Neural cell (in vitro differentiated cells): ENCODE measurements around the gene LRRC49. TPM values are rescaled to one million over a fixed set of nuclear protein-coding genes. Genes with fewer than 3 reads are reported as not detected.

Source experiments
- H2AFZ ChIP-seq: fragments of 200-600, 300-800 bp; sonication (generic), shearing (Covaris generic); 2 replicates; pipeline ENCODE4 v1.6.0; 2014; ENCODE audit warnings: low read depth, mild to moderate bottlenecking, antibody characterized with exemption, low read length, moderate library complexity
- H3F3A ChIP-seq: fragments of 200-600 bp; shearing (Covaris generic); 2 replicates; pipeline ENCODE4 v1.6.1; 2016; ENCODE audit warnings: mild to moderate bottlenecking, moderate library complexity, mixed read lengths, antibody characterized with exemption, low read length; ENCODE audit not compliant: insufficient read depth, poor library complexity, severe bottlenecking
- H3K27ac ChIP-seq: fragments of 200-600, 300-800 bp; sonication (generic), shearing (Covaris generic); 2 replicates; pipeline ENCODE4 v1.5.1; 2014; ENCODE audit warnings: mild to moderate bottlenecking, low read length, moderate library complexity
- H3K27me3 ChIP-seq: fragments of 300-800, 200-600 bp; sonication (generic), shearing (Covaris generic); 2 replicates; pipeline ENCODE4 v1.6.0; 2014; ENCODE audit warnings: mild to moderate bottlenecking, low read depth, low read length, moderate library complexity; ENCODE audit not compliant: insufficient read depth
- H3K36me3 ChIP-seq: fragments of 300-800, 200-600 bp; sonication (generic), shearing (Covaris generic); 2 replicates; pipeline ENCODE4 v1.5.1; 2014; ENCODE audit warnings: mild to moderate bottlenecking, antibody characterized with exemption, low read length, moderate library complexity; ENCODE audit not compliant: insufficient read depth
- H3K4me2 ChIP-seq: fragments of 300-800, 200-600 bp; sonication (generic), shearing (Covaris generic); 2 replicates; pipeline ENCODE4 v1.6.0; 2014; ENCODE audit warnings: mild to moderate bottlenecking, low read length
- H3K4me3 ChIP-seq: fragments of 300-800, 200-600 bp; sonication (generic), shearing (Covaris generic); 2 replicates; pipeline ENCODE4 v1.5.1; 2014; ENCODE audit warnings: mild to moderate bottlenecking, low read length, moderate library complexity
- H3K79me2 ChIP-seq: fragments of 200-600 bp; shearing (Covaris generic); replicated peaks from 2 replicates; pipeline ENCODE4 v1.6.0; 2014; ENCODE audit warnings: mild to moderate bottlenecking, low read length, moderate library complexity; ENCODE audit not compliant: insufficient read depth
- H3K9ac ChIP-seq: fragments of 300-800, 200-600 bp; sonication (generic), shearing (Covaris generic); 2 replicates; pipeline ENCODE4 v1.6.1; 2016; ENCODE audit warnings: mild to moderate bottlenecking, low read length, mixed read lengths
- H3K9me2 ChIP-seq: fragments of 200-600 bp; shearing (Covaris generic); 2 replicates; pipeline ENCODE4 v1.6.1; 2016; ENCODE audit warnings: mild to moderate bottlenecking, low read length, mixed read lengths; ENCODE audit not compliant: insufficient read depth
- H3K9me3 ChIP-seq: fragments of 200-600, 300-800 bp; sonication (generic), shearing (Covaris generic); 2 replicates; pipeline ENCODE4 v1.6.1; 2016; ENCODE audit warnings: mild to moderate bottlenecking, mixed run types, low read length, moderate library complexity, mixed read lengths
- H4K20me1 ChIP-seq: fragments of 200-600 bp; shearing (Covaris generic); 2 replicates; pipeline ENCODE4 v1.6.1; 2016; ENCODE audit warnings: mild to moderate bottlenecking, mixed run types; ENCODE audit not compliant: insufficient read depth
- EP300 ChIP-seq: fragments of 450-650 bp; conservative IDR thresholded peaks from 2 replicates; pipeline ENCODE4 v1.6.1; 2014; ENCODE audit warnings: antibody characterized with exemption, mild to moderate bottlenecking, moderate library complexity; ENCODE audit not compliant: poor library complexity, severe bottlenecking
- EZH2 ChIP-seq: fragments of 200-600, 300-800 bp; shearing (Covaris generic), sonication (generic); IDR thresholded peaks from 2 replicates; pipeline ENCODE4 v1.6.1; 2014; ENCODE audit warnings: antibody characterized with exemption, low read length, borderline replicate concordance, mild to moderate bottlenecking; ENCODE audit not compliant: insufficient read depth, poor library complexity, severe bottlenecking
- MXI1 ChIP-seq: fragments of 450-650 bp; conservative IDR thresholded peaks from 2 replicates; pipeline ENCODE4 v1.6.1; 2014; ENCODE audit warnings: antibody characterized with exemption, mild to moderate bottlenecking; ENCODE audit not compliant: poor library complexity, severe bottlenecking
- POLR2AphosphoS5 ChIP-seq: IDR thresholded peaks from 2 replicates; pipeline ENCODE4 v1.6.1; 2012
- RAD21 ChIP-seq: fragments of 450-650 bp; conservative IDR thresholded peaks from 2 replicates; pipeline ENCODE4 v1.6.1; 2014; ENCODE audit warnings: antibody characterized with exemption, mild to moderate bottlenecking, moderate library complexity
- REST ChIP-seq: IDR thresholded peaks from 2 replicates; pipeline ENCODE4 v1.6.1; 2012; ENCODE audit warnings: borderline replicate concordance
- SMC3 ChIP-seq: fragments of 450-650 bp; conservative IDR thresholded peaks from 2 replicates; pipeline ENCODE4 v1.6.1; 2014; ENCODE audit warnings: antibody characterized with exemption, mild to moderate bottlenecking, moderate library complexity; ENCODE audit not compliant: poor library complexity
- TAF1 ChIP-seq: IDR thresholded peaks from 2 replicates; pipeline ENCODE4 v1.6.1; 2012; ENCODE audit warnings: low read depth
- polyA plus RNA-seq: library from polyadenylated mRNA; depleted of rRNA; stranded (reverse); fragments of >200 nt; gene quantifications from 2 replicates; pipeline ENCODE4 v1.2.3, GENCODE V29; 2014
- TF ChIP-seq, protein P1 (sequence below): fragments of 450-650 bp; IDR thresholded peaks from 2 replicates; pipeline ENCODE4 v1.5.1; 2014; ENCODE audit warnings: antibody characterized with exemption, mild to moderate bottlenecking, moderate library complexity; ENCODE audit not compliant: poor library complexity, severe bottlenecking

Gene LRRC49
- polyA plus RNA-seq, 1 donor from 2014 or later: 141 TPM

DNA sequence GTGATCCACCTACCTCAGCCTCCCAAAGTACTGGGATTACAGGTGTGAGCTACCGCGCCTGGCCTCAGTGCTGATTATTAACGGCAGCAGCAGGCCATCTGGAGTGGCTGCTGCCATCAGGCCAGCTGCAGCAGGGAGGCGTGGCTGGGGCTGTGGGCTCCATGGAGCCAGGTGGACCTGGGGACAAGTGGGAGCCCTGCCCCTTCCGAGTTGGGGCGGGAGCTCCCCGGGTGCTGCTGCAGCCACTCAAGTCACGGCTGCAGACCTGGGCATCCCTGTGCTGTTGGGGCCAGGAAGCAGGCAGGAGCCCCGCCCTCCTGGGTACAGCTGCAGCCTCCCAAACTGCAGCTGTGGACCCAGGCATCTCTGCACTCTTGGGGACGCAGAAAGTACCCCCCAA lies 23.9 kb downstream of the LRRC49 start:
- H4K20me1 ChIP-seq: no peaks in the 10 kb centered on the region
- H3K79me2 ChIP-seq: no peaks in the 10 kb centered on the region
- no peak for TF ChIP-seq MXI1
- H3K9me2 ChIP-seq: no peaks in the 10 kb centered on the region
- H2AFZ ChIP-seq: no peak overlapping the region
- H3K4me2 ChIP-seq: no peak overlapping the region
- H3K9ac ChIP-seq: no peak overlapping the region
- peaks cover 8% of the 10 kb centered on the region for H3K36me3 ChIP-seq
- no peaks in the 10 kb centered on the region for H3K27me3 ChIP-seq
- H3F3A ChIP-seq: no peaks in the 10 kb centered on the region
- H3K27ac ChIP-seq: no peak overlapping the region
- H3K4me3 ChIP-seq: no peak overlapping the region
- H3K9me3 ChIP-seq: no peaks in the 10 kb centered on the region

GRCh38 chr15:70917955-70918354 lies 25.3 kb downstream of the LRRC49 start:
- Histone ChIP-seq H2AFZ (no peak overlapping the region), H3K27me3 (no peaks in the 10 kb centered on the region), H3F3A (no peaks in the 10 kb centered on the region), H3K9ac (no peak overlapping the region), H3K9me3 (no peaks in the 10 kb centered on the region), H3K4me2 (no peak overlapping the region), H3K27ac (no peak overlapping the region), H3K36me3 (peaks cover 8% of the 10 kb centered on the region), H4K20me1 (no peaks in the 10 kb centered on the region), H3K4me3 (no peak overlapping the region), H3K9me2 (no peaks in the 10 kb centered on the region), H3K79me2 (no peaks in the 10 kb centered on the region)
- TF ChIP-seq POLR2AphosphoS5: no peak
- no peak for TF ChIP-seq TAF1
- TF ChIP-seq, protein P1, sequence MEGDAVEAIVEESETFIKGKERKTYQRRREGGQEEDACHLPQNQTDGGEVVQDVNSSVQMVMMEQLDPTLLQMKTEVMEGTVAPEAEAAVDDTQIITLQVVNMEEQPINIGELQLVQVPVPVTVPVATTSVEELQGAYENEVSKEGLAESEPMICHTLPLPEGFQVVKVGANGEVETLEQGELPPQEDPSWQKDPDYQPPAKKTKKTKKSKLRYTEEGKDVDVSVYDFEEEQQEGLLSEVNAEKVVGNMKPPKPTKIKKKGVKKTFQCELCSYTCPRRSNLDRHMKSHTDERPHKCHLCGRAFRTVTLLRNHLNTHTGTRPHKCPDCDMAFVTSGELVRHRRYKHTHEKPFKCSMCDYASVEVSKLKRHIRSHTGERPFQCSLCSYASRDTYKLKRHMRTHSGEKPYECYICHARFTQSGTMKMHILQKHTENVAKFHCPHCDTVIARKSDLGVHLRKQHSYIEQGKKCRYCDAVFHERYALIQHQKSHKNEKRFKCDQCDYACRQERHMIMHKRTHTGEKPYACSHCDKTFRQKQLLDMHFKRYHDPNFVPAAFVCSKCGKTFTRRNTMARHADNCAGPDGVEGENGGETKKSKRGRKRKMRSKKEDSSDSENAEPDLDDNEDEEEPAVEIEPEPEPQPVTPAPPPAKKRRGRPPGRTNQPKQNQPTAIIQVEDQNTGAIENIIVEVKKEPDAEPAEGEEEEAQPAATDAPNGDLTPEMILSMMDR: no peak
- no peak for TF ChIP-seq MXI1
- no peak for TF ChIP-seq REST
- no peak for TF ChIP-seq EZH2
- no peak for TF ChIP-seq RAD21
- TF ChIP-seq SMC3: no peak

DNA sequence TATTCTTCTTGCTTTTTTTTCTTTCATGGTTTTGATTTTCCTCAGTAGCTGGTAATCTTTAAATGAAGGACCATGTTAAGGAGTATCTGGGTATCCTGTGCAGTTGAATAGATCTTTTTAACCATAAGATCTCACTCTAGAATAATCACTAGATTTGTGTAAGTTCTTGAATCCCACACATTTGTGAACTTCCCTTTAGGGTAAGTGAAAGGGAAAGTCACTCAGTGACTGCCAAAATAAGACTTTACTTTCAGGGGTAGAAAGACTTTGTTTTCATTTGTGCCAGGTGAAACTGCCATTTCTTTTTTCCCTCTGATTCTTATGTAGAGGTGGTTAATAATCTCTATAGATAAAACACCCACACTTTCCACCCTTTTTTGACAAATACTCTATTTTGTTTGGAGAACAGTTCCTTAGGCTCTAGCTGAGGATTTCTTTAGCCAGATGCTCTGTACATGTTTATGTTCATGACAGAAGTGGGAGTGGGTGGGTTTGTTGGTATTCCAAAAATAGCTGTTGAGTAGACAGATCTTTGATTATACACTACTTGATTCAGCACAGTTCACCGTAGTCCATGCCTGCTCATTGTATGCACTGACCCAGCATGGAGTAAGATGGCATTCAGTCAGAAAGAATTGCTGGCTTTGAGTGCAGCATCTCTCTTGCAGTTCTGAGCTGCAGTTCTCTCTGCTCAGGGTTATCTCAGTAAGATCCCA lies 28.5 kb downstream of the LRRC49 start:
- Histone ChIP-seq H3K36me3 (peaks cover 8% of the 10 kb centered on the region), H3K27me3 (no peaks in the 10 kb centered on the region), H3K4me3 (no peak overlapping the region), H3K9me3 (no peaks in the 10 kb centered on the region), H3K27ac (no peak overlapping the region), H3K4me2 (no peak overlapping the region), H4K20me1 (no peaks in the 10 kb centered on the region), H3K79me2 (no peaks in the 10 kb centered on the region), H2AFZ (no peak overlapping the region), H3K9ac (no peak overlapping the region), H3F3A (no peaks in the 10 kb centered on the region), H3K9me2 (no peaks in the 10 kb centered on the region)
- TF ChIP-seq EP300 (no peak), TAF1 (no peak), EZH2 (no peak), POLR2AphosphoS5 (no peak), RAD21 (no peak), MXI1 (no peak), REST (no peak), SMC3 (no peak)
- TF ChIP-seq, protein P1: no peak
